Testis (tissue), 3 donors: ENCODE data around the gene IL5. TPM values are rescaled to one million over a fixed set of nuclear protein-coding genes. Genes with fewer than 3 reads are reported as not detected.
"Not testable (repeated sequence)": the region's sequence is repeated elsewhere in the genome, so short reads cannot be mapped to it uniquely, and the experiment has no call there.

Experiments
- DNase-seq: peaks from one replicate; pipeline ENCODE4 v3.0.0-alpha.2; 2019
- H3K27ac ChIP-seq, 2 donors: fragments of 200-600 bp; sonication (generic); one replicate each; pipeline ENCODE4 v1.5.1; 2019
- H3K27me3 ChIP-seq: fragments of 200-600 bp; sonication (generic); one replicate; pipeline ENCODE4 v1.5.1; 2019
- H3K36me3 ChIP-seq: fragments of 200-600 bp; sonication (generic); one replicate; pipeline ENCODE4 v1.5.1; 2017; ENCODE audit warnings: low read depth; ENCODE audit errors: missing control alignments
- H3K4me1 ChIP-seq: fragments of 200-600 bp; sonication (generic); one replicate; pipeline ENCODE4 v1.5.1; 2019
- H3K4me3 ChIP-seq, 2 donors: fragments of 200-600 bp; sonication (generic); one replicate each; pipeline ENCODE4 v1.5.1; 2017 to 2019
- H3K9me3 ChIP-seq: fragments of 200-600 bp; sonication (generic); one replicate; pipeline ENCODE4 v1.5.1; 2017
- POLR2A ChIP-seq: fragments of 450-650 bp; IDR thresholded peaks from one replicate; pipeline ENCODE4 v1.6.1; 2017; ENCODE audit warnings: antibody characterized with exemption, mild to moderate bottlenecking, moderate library complexity
- WGBS, 2 donors: methylation state at CpG; one replicate each; pipeline ENCODE4 v1.1.5; 2018; 5-methylcytosine and 5-hydroxymethylcytosine counted together
- intact Hi-C: fragments of 100-400 bp; cut with DNase I; formaldehyde crosslinking; loops from one replicate; pipeline ENCODE4 v1.15.1; 2023; ENCODE audit warnings: low total_unique reads
- polyA plus RNA-seq: library from polyadenylated mRNA; stranded (reverse); fragments of 350-450 nt; fragmentation: Illumina TruSeq; extraction: RNeasy Lipid Tissue Mini Kit (QIAGEN cat#74804); gene quantifications from one replicate; pipeline ENCODE4 v1.2.3, GENCODE V29; 2014; ENCODE audit warnings: low read depth, low replicate concordance; ENCODE audit not compliant: insufficient read depth
- total RNA-seq, 2 donors: library from RNA; depleted of rRNA; stranded (reverse); fragments of >200 nt; gene quantifications; one replicate each; pipeline ENCODE4 v1.2.3, GENCODE V29; 2016
- TF ChIP-seq, protein P1 (sequence below), 3 experiments: fragments of 450-650 bp in 2 of 3; fragments of 200-600 bp in 1 of 3; sonication (generic) in 1 of 3; IDR thresholded peaks; one replicate each; pipeline ENCODE4 v1.5.1; 2016 to 2019; ENCODE audit warnings: antibody characterized with exemption in 3 of 3, mild to moderate bottlenecking in 2 of 3, moderate library complexity in 1 of 3

Gene IL5
- total and polyA plus RNA-seq, 3 donors from 2014 or later = 2.2 to 12.4 (median 5.4) TPM

GRCh38 chr5:132576123-132576522, 32.8 kb upstream of the IL5 start:
- TF ChIP-seq POLR2A = no peak
- TF ChIP-seq, protein P1, sequence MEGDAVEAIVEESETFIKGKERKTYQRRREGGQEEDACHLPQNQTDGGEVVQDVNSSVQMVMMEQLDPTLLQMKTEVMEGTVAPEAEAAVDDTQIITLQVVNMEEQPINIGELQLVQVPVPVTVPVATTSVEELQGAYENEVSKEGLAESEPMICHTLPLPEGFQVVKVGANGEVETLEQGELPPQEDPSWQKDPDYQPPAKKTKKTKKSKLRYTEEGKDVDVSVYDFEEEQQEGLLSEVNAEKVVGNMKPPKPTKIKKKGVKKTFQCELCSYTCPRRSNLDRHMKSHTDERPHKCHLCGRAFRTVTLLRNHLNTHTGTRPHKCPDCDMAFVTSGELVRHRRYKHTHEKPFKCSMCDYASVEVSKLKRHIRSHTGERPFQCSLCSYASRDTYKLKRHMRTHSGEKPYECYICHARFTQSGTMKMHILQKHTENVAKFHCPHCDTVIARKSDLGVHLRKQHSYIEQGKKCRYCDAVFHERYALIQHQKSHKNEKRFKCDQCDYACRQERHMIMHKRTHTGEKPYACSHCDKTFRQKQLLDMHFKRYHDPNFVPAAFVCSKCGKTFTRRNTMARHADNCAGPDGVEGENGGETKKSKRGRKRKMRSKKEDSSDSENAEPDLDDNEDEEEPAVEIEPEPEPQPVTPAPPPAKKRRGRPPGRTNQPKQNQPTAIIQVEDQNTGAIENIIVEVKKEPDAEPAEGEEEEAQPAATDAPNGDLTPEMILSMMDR (IDR thresholded peaks at IDR 0.05) = no peak
- DNase-seq = no peak
- Histone ChIP-seq H3K4me1 (no peaks in the 10 kb centered on the region), H3K9me3 (no peaks in the 10 kb centered on the region), H3K36me3 (no peaks in the 10 kb centered on the region), H3K27me3 (no peaks in the 10 kb centered on the region), H3K4me3 (no peak overlapping the region), H3K27ac (no peak overlapping the region)
- intact Hi-C loops = no loop called here
- 95 to 96% methylated on average over 1 of the region's 1 CpG for WGBS, 2 donors

- no peak for TF ChIP-seq POLR2A
- TF ChIP-seq, protein P1 (IDR thresholded peaks at IDR 0.05) = no peak
- Histone ChIP-seq H3K36me3 (no peaks in the 10 kb centered on the region), H3K4me1 (no peaks in the 10 kb centered on the region), H3K27me3 (no peaks in the 10 kb centered on the region), H3K27ac (no peak overlapping the region), H3K4me3 (no peak overlapping the region), H3K9me3 (no peaks in the 10 kb centered on the region)
- WGBS, 2 donors = 91 to 97% methylated on average over 1 of the region's 1 CpG
- DNase-seq = no peak
- intact Hi-C loops = no loop called here
Measured at GRCh38 chr5:132566657-132567056, 23.3 kb upstream of the IL5 start.

DNA sequence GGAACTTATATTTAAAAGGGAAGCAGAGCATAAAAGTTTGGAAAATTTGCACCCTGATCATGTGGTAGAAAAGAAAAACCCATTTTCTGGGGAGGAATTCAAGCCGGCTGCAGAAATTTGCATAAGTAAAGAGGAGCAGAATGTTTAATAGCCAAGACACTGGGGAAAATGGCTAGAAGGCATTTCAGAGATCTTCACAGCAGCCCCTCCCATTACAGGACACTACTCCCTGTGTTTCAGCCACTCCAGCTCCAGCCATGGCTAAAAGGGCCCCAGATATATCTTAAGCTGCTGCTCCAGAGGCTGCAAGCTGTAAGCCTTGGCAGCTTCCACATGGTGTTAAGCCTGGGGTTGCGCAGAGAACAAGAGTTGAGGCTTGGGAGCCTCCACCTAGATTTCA, 21.2 kb upstream of the IL5 start:
- WGBS, 2 donors = 97 to 98% methylated on average over 2 of the region's 2 CpGs
- H3K4me1 ChIP-seq, H3K27ac ChIP-seq, DNase-seq, H3K9me3 ChIP-seq, H3K36me3 ChIP-seq, intact Hi-C loops, H3K27me3 ChIP-seq, H3K4me3 ChIP-seq: not testable (repeated sequence)

GRCh38 chr5:132561601-132562000, 18.3 kb upstream of the IL5 start:
- WGBS, 2 donors = 95 to 100% methylated on average over 3 of the region's 3 CpGs
- Histone ChIP-seq H3K36me3 (no peaks in the 10 kb centered on the region), H3K4me3 (no peak overlapping the region), H3K9me3 (no peaks in the 10 kb centered on the region), H3K27me3 (no peaks in the 10 kb centered on the region), H3K27ac (no peak overlapping the region), H3K4me1 (peaks cover 16% of the 10 kb centered on the region)
- DNase-seq = no peak
- TF ChIP-seq, protein P1 (IDR thresholded peaks at IDR 0.05) = no peak
- TF ChIP-seq POLR2A = no peak
- intact Hi-C loops = no loop called here

DNA sequence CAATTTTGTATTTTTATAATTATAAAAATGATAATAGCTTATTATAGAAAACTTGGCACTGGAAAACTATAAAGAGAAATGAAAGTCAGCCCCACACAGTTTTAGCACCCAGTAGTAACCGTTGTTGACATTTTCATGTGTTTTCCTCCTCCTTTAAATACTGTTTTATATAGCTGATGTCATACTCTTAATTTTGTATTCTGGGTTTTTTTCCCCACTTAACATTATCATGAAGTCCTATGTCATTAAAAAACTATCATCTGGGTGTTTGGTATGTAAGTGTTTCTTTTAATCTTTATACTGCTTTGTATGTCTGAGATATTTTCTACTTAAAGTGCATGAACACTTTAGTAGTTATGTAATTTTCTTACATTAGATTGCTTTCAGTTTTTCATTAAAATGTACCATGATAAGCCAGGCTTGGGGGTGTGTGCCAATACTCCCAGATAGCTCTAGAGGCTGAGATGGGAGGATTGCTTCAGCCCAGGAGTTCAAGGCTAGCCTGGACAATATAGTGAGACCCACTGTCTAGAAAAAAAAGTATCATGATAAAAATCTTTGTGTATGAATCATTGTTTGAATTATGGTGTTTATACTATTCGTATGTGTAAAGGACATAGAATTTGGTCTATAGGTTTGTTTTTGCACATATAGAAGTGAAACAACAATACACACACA, 16.2 kb upstream of the IL5 start:
- Histone ChIP-seq H3K27me3 (no peaks in the 10 kb centered on the region), H3K27ac (no peak overlapping the region), H3K4me1 (peaks cover 16% of the 10 kb centered on the region), H3K36me3 (no peaks in the 10 kb centered on the region), H3K4me3 (no peak overlapping the region), H3K9me3 (no peaks in the 10 kb centered on the region)
- TF ChIP-seq, protein P1 (IDR thresholded peaks at IDR 0.05) = no peak
- no peak for TF ChIP-seq POLR2A
- intact Hi-C loops = no loop called here
- 75 to 87% methylated on average over 2 of the region's 2 CpGs for WGBS, 2 donors
- no peak for DNase-seq
